ENCODE data around the gene MX1. TPM values are rescaled to one million over a fixed set of nuclear protein-coding genes. Genes with fewer than 3 reads are reported as not detected.

Gene MX1
- polyA plus RNA-seq, 3 donors = 42.7 to 73.3 (median 60.5) TPM

DNA sequence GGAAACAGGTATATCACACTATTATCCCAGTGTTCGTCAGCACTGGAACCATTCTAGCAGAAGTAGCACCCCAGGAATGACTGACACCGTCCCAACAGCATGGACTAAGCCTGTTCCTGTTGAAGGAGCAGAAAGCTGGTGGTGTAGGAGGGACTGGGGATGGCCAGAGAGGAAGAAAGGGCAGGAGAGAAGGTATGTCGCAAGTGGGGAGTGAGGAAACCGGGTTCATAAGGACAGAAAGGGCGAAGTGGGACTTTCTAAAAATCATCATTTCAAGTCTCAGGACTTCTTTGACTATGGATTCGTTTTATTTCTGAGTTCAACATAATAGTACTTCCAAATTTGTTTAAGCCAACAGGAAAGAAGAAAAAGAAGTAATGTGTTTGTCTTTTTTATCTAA lies 19.7 kb upstream of the MX1 start:
- H3K27me3 Mint-ChIP-seq (ENCODE audit: low read depth in 3 of 3) = peaks cover 0 to 3% (median under 1%) of the 10 kb centered on the region in 3 donors
- peak overlapping the region; percentile 17 to 70 for H3K4me3 Mint-ChIP-seq
- H3K36me3 Mint-ChIP-seq = peaks cover 86 to 93% of the 10 kb centered on the region in 2 donors
- Histone ChIP-seq H3K27ac (ENCODE audit: low read depth in 1 of 2, low read length in 2 of 2) (peak overlapping the region; percentile 43 to 65), H3K4me2 (replicated peaks; ENCODE audit: extremely low read depth, low read length, poor library complexity, severe bottlenecking) (peak overlapping the region; percentile 48), H3K9me3 (replicated peaks in 1 of 2; ENCODE audit: control insufficient read depth in 1 of 2, insufficient read depth in 1 of 2, low read length in 2 of 2) (peaks cover 0 to under 1% of the 10 kb centered on the region in 2 donors), H3K9ac (ENCODE audit: insufficient read depth, low read length, poor library complexity, severe bottlenecking) (no peak overlapping the region), H3K27me3 (ENCODE audit: control insufficient read depth in 2 of 2, insufficient read depth in 2 of 2, low read length in 2 of 2) (no peaks in the 10 kb centered on the region), H3K4me3 (replicated peaks in 1 of 3; ENCODE audit: low read depth in 2 of 3, low read length in 3 of 3) (peak overlapping the region in 1 of 3 experiments; percentile 13), H2AFZ (ENCODE audit: insufficient read depth, low read depth, low read length, poor library complexity, severe bottlenecking) (no peak overlapping the region), H4K20me1 (ENCODE audit: insufficient read depth, low read length) (no peaks in the 10 kb centered on the region), H3K36me3 (replicated peaks in 1 of 2; ENCODE audit: control insufficient read depth in 1 of 2, insufficient read depth in 2 of 2, low read length in 2 of 2) (peaks cover 72 to 84% of the 10 kb centered on the region in 2 donors), H3K79me2 (ENCODE audit: insufficient read depth, low read length) (no peaks in the 10 kb centered on the region), H3K4me1 (ENCODE audit: control insufficient read depth in 1 of 2, insufficient read depth in 2 of 2, low read length in 2 of 2) (peaks cover 22 to 37% of the 10 kb centered on the region in 2 donors)
- peak; percentile 56 to 85 (median 67) for DNase-seq
- H3K4me1 Mint-ChIP-seq = peaks cover 36% of the 10 kb centered on the region
- H3K27ac Mint-ChIP-seq = peak overlapping the region; percentile 0 to 92 (median 83)
- WGBS (ENCODE audit: insufficient coverage) = 0% methylated on average over 1 of the region's 6 CpGs
- peaks cover 0 to 12% (median 2%) of the 10 kb centered on the region in 7 donors for H3K9me3 Mint-ChIP-seq
- TF ChIP-seq, protein P1, sequence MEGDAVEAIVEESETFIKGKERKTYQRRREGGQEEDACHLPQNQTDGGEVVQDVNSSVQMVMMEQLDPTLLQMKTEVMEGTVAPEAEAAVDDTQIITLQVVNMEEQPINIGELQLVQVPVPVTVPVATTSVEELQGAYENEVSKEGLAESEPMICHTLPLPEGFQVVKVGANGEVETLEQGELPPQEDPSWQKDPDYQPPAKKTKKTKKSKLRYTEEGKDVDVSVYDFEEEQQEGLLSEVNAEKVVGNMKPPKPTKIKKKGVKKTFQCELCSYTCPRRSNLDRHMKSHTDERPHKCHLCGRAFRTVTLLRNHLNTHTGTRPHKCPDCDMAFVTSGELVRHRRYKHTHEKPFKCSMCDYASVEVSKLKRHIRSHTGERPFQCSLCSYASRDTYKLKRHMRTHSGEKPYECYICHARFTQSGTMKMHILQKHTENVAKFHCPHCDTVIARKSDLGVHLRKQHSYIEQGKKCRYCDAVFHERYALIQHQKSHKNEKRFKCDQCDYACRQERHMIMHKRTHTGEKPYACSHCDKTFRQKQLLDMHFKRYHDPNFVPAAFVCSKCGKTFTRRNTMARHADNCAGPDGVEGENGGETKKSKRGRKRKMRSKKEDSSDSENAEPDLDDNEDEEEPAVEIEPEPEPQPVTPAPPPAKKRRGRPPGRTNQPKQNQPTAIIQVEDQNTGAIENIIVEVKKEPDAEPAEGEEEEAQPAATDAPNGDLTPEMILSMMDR (IDR thresholded peaks at IDR 0.05) = no peak
- intact Hi-C loops (cut with micrococcal nuclease) = no loop called here

DNA sequence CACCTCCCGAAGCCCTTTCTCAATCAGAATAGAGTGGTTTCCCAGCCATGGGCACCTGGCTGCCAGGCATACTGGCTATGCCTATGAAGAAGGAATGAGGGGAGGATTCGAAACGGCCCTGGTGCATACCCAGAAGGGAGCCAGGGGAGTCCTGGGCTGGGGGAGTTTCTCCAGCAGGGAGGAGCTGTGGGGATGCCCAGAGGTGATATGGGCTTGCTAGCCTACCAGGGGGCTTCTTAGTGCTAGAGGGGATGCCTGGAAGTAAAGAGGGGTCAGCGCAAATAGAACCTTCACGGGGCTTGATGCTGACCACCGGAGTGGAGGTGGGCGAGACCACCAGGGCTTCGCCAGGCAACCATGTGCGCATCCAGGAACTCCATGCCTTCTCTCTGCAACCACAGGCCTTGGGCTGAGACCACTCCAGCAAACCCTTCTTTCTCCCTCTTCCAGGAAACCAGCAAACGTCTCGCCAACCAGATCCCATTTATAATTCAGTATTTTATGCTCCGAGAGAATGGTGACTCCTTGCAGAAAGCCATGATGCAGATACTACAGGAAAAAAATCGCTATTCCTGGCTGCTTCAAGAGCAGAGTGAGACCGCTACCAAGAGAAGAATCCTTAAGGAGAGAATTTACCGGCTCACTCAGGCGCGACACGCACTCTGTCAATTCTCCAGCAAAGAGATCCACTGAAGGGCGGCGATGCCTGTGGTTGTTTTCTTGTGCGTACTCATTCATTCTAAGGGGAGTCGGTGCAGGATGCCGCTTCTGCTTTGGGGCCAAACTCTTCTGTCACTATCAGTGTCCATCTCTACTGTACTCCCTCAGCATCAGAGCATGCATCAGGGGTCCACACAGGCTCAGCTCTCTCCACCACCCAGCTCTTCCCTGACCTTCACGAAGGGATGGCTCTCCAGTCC lies 18.2 kb upstream of the MX1 start:
- no peak for DNase-seq
- Histone ChIP-seq H3K4me2 (replicated peaks; ENCODE audit: extremely low read depth, low read length, poor library complexity, severe bottlenecking) (no peak overlapping the region), H3K4me3 (replicated peaks in 1 of 3; ENCODE audit: low read depth in 2 of 3, low read length in 3 of 3) (no peak overlapping the region), H3K36me3 (replicated peaks in 1 of 2; ENCODE audit: control insufficient read depth in 1 of 2, insufficient read depth in 2 of 2, low read length in 2 of 2) (peaks cover 58 to 70% of the 10 kb centered on the region in 2 donors), H2AFZ (ENCODE audit: insufficient read depth, low read depth, low read length, poor library complexity, severe bottlenecking) (no peak overlapping the region), H3K27me3 (ENCODE audit: control insufficient read depth in 2 of 2, insufficient read depth in 2 of 2, low read length in 2 of 2) (no peaks in the 10 kb centered on the region), H4K20me1 (ENCODE audit: insufficient read depth, low read length) (no peaks in the 10 kb centered on the region), H3K27ac (ENCODE audit: low read depth in 1 of 2, low read length in 2 of 2) (no peak overlapping the region), H3K9ac (ENCODE audit: insufficient read depth, low read length, poor library complexity, severe bottlenecking) (no peak overlapping the region), H3K4me1 (ENCODE audit: control insufficient read depth in 1 of 2, insufficient read depth in 2 of 2, low read length in 2 of 2) (peaks cover 24 to 40% of the 10 kb centered on the region in 2 donors), H3K9me3 (replicated peaks in 1 of 2; ENCODE audit: control insufficient read depth in 1 of 2, insufficient read depth in 1 of 2, low read length in 2 of 2) (peaks cover 2 to 3% of the 10 kb centered on the region in 2 donors), H3K79me2 (ENCODE audit: insufficient read depth, low read length) (no peaks in the 10 kb centered on the region)
- Mint-ChIP-seq H3K27ac (no peak overlapping the region), H3K4me3 (no peak overlapping the region), H3K9me3 (peaks cover 3 to 15% (median 7%) of the 10 kb centered on the region in 7 donors), H3K36me3 (peaks cover 72 to 79% of the 10 kb centered on the region in 2 donors), H3K27me3 (ENCODE audit: low read depth in 3 of 3) (peaks cover 0 to 3% (median 0%) of the 10 kb centered on the region in 3 donors), H3K4me1 (peaks cover 41% of the 10 kb centered on the region)
- intact Hi-C loops (cut with micrococcal nuclease) = no loop called here
- 100% methylated on average over 18 of the region's 24 CpGs for WGBS (ENCODE audit: insufficient coverage)
- TF ChIP-seq, protein P1 (IDR thresholded peaks at IDR 0.05) = no peak
